Calu3 (cell line): ENCODE measurements around the gene RGS9. TPM values are rescaled to one million over a fixed set of nuclear protein-coding genes. Genes with fewer than 3 reads are reported as not detected.

Experiments
- BruUV-seq: library from RNA; stranded (reverse); fragments of 400-500 nt; replicated peaks from 2 replicates; lab custom pipeline; 2021; lab: Mats Ljungman, UMichigan
- CTCF ChIA-PET: fragments of 300-600 bp; sonication (Branson Sonifier 250); formaldehyde crosslinking; loops from one replicate; lab custom pipeline; 2022; ENCODE audit warnings: antibody characterized with exemption; lab: Charles Lee
- DNase-seq: peaks from one replicate; pipeline ENCODE4 v3.0.0; 2022
- H3K27ac Mint-ChIP-seq: one replicate; pipeline ENCODE4 v1.8.0; 2022; ENCODE audit warnings: mixed read lengths; ENCODE audit not compliant: unreplicated experiment
- H3K27me3 Mint-ChIP-seq: one replicate; pipeline ENCODE4 v1.8.0; 2022; ENCODE audit warnings: mixed read lengths; ENCODE audit not compliant: unreplicated experiment
- H3K36me3 Mint-ChIP-seq: one replicate; pipeline ENCODE4 v1.8.0; 2022; ENCODE audit warnings: mild to moderate bottlenecking, moderate library complexity, mixed read lengths; ENCODE audit not compliant: insufficient read depth, unreplicated experiment
- H3K4me1 Mint-ChIP-seq: one replicate; pipeline ENCODE4 v1.8.0; 2022; ENCODE audit warnings: mild to moderate bottlenecking, low read depth, mixed read lengths; ENCODE audit not compliant: unreplicated experiment
- H3K4me3 Mint-ChIP-seq: one replicate; pipeline ENCODE4 v1.8.0; 2022; ENCODE audit warnings: mild to moderate bottlenecking, low read depth, moderate library complexity, mixed read lengths; ENCODE audit not compliant: unreplicated experiment
- H3K9me3 Mint-ChIP-seq: one replicate; pipeline ENCODE4 v1.8.0; 2022; ENCODE audit warnings: low read depth, mixed read lengths; ENCODE audit not compliant: unreplicated experiment
- intact Hi-C: fragments of 100-400 bp; cut with micrococcal nuclease; formaldehyde crosslinking; loops from one replicate; pipeline ENCODE4 v1.10.0; 2022; ENCODE audit not compliant: unreplicated experiment
- total RNA-seq: library from RNA; stranded (reverse); gene quantifications from 2 replicates; pipeline ENCODE4 v1.2.3, GENCODE V29; 2022
- TF ChIP-seq, protein P1 (sequence below): fragments of 200-600 bp; IDR thresholded peaks from one replicate; pipeline ENCODE4 v1.8.0; 2022; ENCODE audit warnings: antibody characterized with exemption; ENCODE audit not compliant: unreplicated experiment

RGS9 gene
- total RNA-seq, 1 experiment from 2014 or later: 0.54 TPM

DNA sequence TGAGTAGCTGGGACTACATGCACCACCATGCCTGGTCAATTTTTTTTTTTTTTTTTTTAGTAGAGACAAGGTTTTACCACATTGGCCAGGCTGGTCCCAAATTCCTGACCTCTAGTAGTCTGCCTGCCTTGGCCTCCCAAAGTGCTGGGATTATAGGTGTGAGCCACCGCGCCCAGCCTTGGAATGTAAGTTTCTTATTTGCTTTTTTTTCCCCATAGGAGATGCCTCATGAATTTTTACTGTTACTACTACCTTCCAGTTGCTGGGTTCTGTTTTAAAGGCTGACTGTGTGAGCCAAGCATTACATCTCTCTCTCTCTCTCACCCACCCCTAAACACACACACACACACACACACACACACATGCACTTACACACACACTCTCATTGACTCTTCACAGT lies 112.6 kb downstream of the RGS9 start:
- Mint-ChIP-seq H3K9me3 (no peaks in the 10 kb centered on the region), H3K36me3 (no peaks in the 10 kb centered on the region), H3K4me1 (no peaks in the 10 kb centered on the region), H3K27ac (no peak overlapping the region), H3K4me3 (no peak overlapping the region), H3K27me3 (peaks cover 76% of the 10 kb centered on the region)
- CTCF ChIA-PET: no interaction called here
- intact Hi-C loops: no loop called here
- no peak for DNase-seq
- TF ChIP-seq, protein P1, sequence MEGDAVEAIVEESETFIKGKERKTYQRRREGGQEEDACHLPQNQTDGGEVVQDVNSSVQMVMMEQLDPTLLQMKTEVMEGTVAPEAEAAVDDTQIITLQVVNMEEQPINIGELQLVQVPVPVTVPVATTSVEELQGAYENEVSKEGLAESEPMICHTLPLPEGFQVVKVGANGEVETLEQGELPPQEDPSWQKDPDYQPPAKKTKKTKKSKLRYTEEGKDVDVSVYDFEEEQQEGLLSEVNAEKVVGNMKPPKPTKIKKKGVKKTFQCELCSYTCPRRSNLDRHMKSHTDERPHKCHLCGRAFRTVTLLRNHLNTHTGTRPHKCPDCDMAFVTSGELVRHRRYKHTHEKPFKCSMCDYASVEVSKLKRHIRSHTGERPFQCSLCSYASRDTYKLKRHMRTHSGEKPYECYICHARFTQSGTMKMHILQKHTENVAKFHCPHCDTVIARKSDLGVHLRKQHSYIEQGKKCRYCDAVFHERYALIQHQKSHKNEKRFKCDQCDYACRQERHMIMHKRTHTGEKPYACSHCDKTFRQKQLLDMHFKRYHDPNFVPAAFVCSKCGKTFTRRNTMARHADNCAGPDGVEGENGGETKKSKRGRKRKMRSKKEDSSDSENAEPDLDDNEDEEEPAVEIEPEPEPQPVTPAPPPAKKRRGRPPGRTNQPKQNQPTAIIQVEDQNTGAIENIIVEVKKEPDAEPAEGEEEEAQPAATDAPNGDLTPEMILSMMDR: no peak
- no TSS peak for BruUV-seq

DNA sequence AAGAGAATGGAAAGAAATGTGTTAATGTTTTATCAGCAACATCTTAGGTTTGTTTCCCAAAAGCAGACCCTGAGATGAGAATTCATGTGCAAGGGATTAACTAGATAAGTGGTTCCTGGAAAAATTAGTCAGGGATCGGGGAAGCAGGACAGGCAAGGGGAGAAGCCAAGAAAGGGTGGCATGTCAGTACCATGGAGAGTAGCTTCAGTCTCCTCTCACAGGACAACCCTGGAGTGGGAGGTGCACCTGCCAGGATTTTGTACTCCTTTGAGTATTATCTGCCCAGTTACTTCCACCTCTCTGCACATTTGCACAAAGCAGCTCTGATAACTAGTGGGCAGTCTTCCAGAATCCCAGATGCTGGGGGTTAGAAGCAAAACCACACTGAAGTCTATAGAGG lies 117.0 kb downstream of the RGS9 start:
- H3K9me3 Mint-ChIP-seq: peaks cover 5% of the 10 kb centered on the region

GRCh38 chr17:65259281-65259680 lies 122.1 kb downstream of the RGS9 start:
- Mint-ChIP-seq H3K36me3 (no peaks in the 10 kb centered on the region), H3K27ac (no peak overlapping the region), H3K9me3 (peaks cover 5% of the 10 kb centered on the region), H3K4me3 (no peak overlapping the region), H3K4me1 (no peaks in the 10 kb centered on the region), H3K27me3 (peaks cover 59% of the 10 kb centered on the region)
- no TSS peak for BruUV-seq
- TF ChIP-seq, protein P1: no peak
- no peak for DNase-seq
- intact Hi-C loops: no loop called here
- CTCF ChIA-PET: no interaction called here

More for the DNA sequence above, 117.0 kb downstream of the RGS9 start:
- no TSS peak for BruUV-seq
- Mint-ChIP-seq H3K4me1 (no peaks in the 10 kb centered on the region), H3K27ac (no peak overlapping the region), H3K4me3 (no peak overlapping the region), H3K27me3 (peaks cover 76% of the 10 kb centered on the region), H3K36me3 (no peaks in the 10 kb centered on the region)
- DNase-seq: no peak
- CTCF ChIA-PET: interaction anchor here (0.6 kb wide), 1 partner anchor 1627 kb away, joined by 3 read pairs; no protein-coding TSS in a partner anchor
- intact Hi-C loops: no loop called here
- TF ChIP-seq, protein P1: no peak

GRCh38 chr17:65259696-65260485 lies 122.7 kb downstream of the RGS9 start:
- TF ChIP-seq, protein P1: no peak
- no TSS peak for BruUV-seq
- peaks cover 5% of the 10 kb centered on the region for H3K9me3 Mint-ChIP-seq
- intact Hi-C loops: no loop called here
- CTCF ChIA-PET: no interaction called here
- H3K4me3 Mint-ChIP-seq: no peak overlapping the region
- H3K4me1 Mint-ChIP-seq: no peaks in the 10 kb centered on the region
- H3K36me3 Mint-ChIP-seq: no peaks in the 10 kb centered on the region
- H3K27me3 Mint-ChIP-seq: peaks cover 59% of the 10 kb centered on the region
- no peak for DNase-seq
- no peak overlapping the region for H3K27ac Mint-ChIP-seq
